WTC11 (cell line): ENCODE measurements around the gene COL27A1. TPM values are rescaled to one million over a fixed set of nuclear protein-coding genes. Genes with fewer than 3 reads are reported as not detected.

Source experiments
- ATAC-seq: fragments of 200-7000 bp; cut with Tn5 transposase; 2 replicates; pipeline ENCODE4 v1.10.0; 2021; ENCODE audit warnings: mild to moderate bottlenecking, moderate library complexity
- CTCF ChIA-PET: fragments of 300-600 bp; sonication (Branson Sonifier 250); formaldehyde crosslinking; loops from one replicate; lab custom pipeline; 2021; ENCODE audit warnings: antibody characterized with exemption; lab: Charles Lee
- POLR2A ChIA-PET: fragments of 350-600 bp; sonication (Branson Sonifier 250); formaldehyde crosslinking; loops from one replicate; lab custom pipeline; 2021; ENCODE audit warnings: antibody characterized with exemption; lab: Charles Lee
- DNase-seq: peaks from one replicate; pipeline ENCODE4 v3.0.0; 2021; ENCODE audit warnings: low spot score
- H3K27ac Mint-ChIP-seq: 2 replicates; pipeline ENCODE4 v1.8.0; 2021; ENCODE audit warnings: mixed read lengths
- H3K27me3 Mint-ChIP-seq: 2 replicates; pipeline ENCODE4 v1.8.0; 2021; ENCODE audit warnings: low read depth, mild to moderate bottlenecking, moderate library complexity, mixed read lengths
- H3K36me3 Mint-ChIP-seq: 2 replicates; pipeline ENCODE4 v1.8.0; 2021; ENCODE audit warnings: mixed read lengths
- H3K4me1 Mint-ChIP-seq: 2 replicates; pipeline ENCODE4 v1.8.0; 2022; ENCODE audit warnings: mixed read lengths
- H3K4me3 Mint-ChIP-seq: 2 replicates; pipeline ENCODE4 v1.8.0; 2021; ENCODE audit warnings: mild to moderate bottlenecking, moderate library complexity, mixed read lengths
- H3K9me3 Mint-ChIP-seq: 2 replicates; pipeline ENCODE4 v1.8.0; 2021; ENCODE audit warnings: mixed read lengths
- ATF2 ChIP-seq: sonication (generic); formaldehyde crosslinking; IDR thresholded peaks from 2 replicates; pipeline ENCODE4 v1.8.1; 2022; ENCODE audit warnings: low read depth, missing genetic modification reagents, borderline replicate concordance
- ATF6 ChIP-seq: sonication (generic); formaldehyde crosslinking; IDR thresholded peaks from 2 replicates; pipeline ENCODE4 v1.8.1; 2023; ENCODE audit warnings: mild to moderate bottlenecking, missing genetic modification reagents
- CREM ChIP-seq: sonication (generic); formaldehyde crosslinking; IDR thresholded peaks from 2 replicates; pipeline ENCODE4 v1.8.1; 2022; ENCODE audit warnings: mild to moderate bottlenecking, missing genetic modification reagents, moderate library complexity
- E2F5 ChIP-seq: sonication (generic); formaldehyde crosslinking; IDR thresholded peaks from 2 replicates; pipeline ENCODE4 v1.8.1; 2022; ENCODE audit warnings: mild to moderate bottlenecking, moderate library complexity, missing genetic modification reagents
- GTF2I ChIP-seq: fragments of 250-450 bp; sonication (Bioruptor Pico); conservative IDR thresholded peaks from 2 replicates; pipeline ENCODE4 v1.4.0; 2021; ENCODE audit warnings: mild to moderate bottlenecking
- HMGA2 ChIP-seq: fragments of 250-450 bp; sonication (Bioruptor Pico); IDR thresholded peaks from 2 replicates; pipeline ENCODE4 v1.4.0; 2021; ENCODE audit warnings: mild to moderate bottlenecking, moderate library complexity
- IRF2 ChIP-seq: sonication (generic); formaldehyde crosslinking; IDR thresholded peaks from 2 replicates; pipeline ENCODE4 v1.8.0; 2022; ENCODE audit warnings: low read depth, missing genetic modification reagents, borderline replicate concordance
- NFATC4 ChIP-seq: fragments of 250-450 bp; sonication (Bioruptor Pico); IDR thresholded peaks from 2 replicates; pipeline ENCODE4 v1.9.0; 2021; ENCODE audit warnings: mild to moderate bottlenecking
- PRRX2 ChIP-seq: fragments of 250-450 bp; sonication (Bioruptor Pico); IDR thresholded peaks from 2 replicates; pipeline ENCODE4 v1.8.0; 2021; ENCODE audit warnings: mild to moderate bottlenecking
- SP1 ChIP-seq: sonication (generic); formaldehyde crosslinking; conservative IDR thresholded peaks from 2 replicates; pipeline ENCODE4 v1.8.1; 2022; ENCODE audit warnings: missing genetic modification reagents
- TCF7 ChIP-seq: sonication (generic); formaldehyde crosslinking; IDR thresholded peaks from 2 replicates; pipeline ENCODE4 v1.8.0; 2022; ENCODE audit warnings: mild to moderate bottlenecking, low read depth, missing genetic modification reagents, moderate library complexity
- USF1 ChIP-seq: sonication (generic); formaldehyde crosslinking; IDR thresholded peaks from 2 replicates; pipeline ENCODE4 v1.8.0; 2022; ENCODE audit warnings: mild to moderate bottlenecking, missing genetic modification reagents
- USF2 ChIP-seq: sonication (generic); formaldehyde crosslinking; IDR thresholded peaks from 2 replicates; pipeline ENCODE4 v1.8.1; 2023; ENCODE audit warnings: mild to moderate bottlenecking, missing genetic modification reagents, moderate library complexity
- ZNF138 ChIP-seq: sonication (generic); formaldehyde crosslinking; conservative IDR thresholded peaks from 2 replicates; pipeline ENCODE4 v1.8.1; 2022; ENCODE audit warnings: mild to moderate bottlenecking, moderate library complexity, missing genetic modification reagents
- ZNF219 ChIP-seq: sonication (generic); formaldehyde crosslinking; IDR thresholded peaks from 2 replicates; pipeline ENCODE4 v1.8.0; 2023; ENCODE audit warnings: missing genetic modification reagents, mild to moderate bottlenecking, borderline replicate concordance
- ZNF281 ChIP-seq: sonication (generic); formaldehyde crosslinking; IDR thresholded peaks from 2 replicates; pipeline ENCODE4 v1.8.0; 2023; ENCODE audit warnings: mild to moderate bottlenecking, missing genetic modification reagents
- ZNF396 ChIP-seq: fragments of 250-450 bp; sonication (Bioruptor Pico); IDR thresholded peaks from 2 replicates; pipeline ENCODE4 v1.8.0; 2021; ENCODE audit warnings: mild to moderate bottlenecking, moderate library complexity, borderline replicate concordance
- total RNA-seq: library from RNA; stranded (reverse); gene quantifications from 3 replicates; pipeline ENCODE4 v1.2.3, GENCODE V29; 2021

The COL27A1 gene
- total RNA-seq, 1 experiment from 2014 or later: 47.5 TPM

- Mint-ChIP-seq H3K27ac (no peak overlapping the region), H3K27me3 (no peaks in the 10 kb centered on the region), H3K9me3 (no peaks in the 10 kb centered on the region), H3K4me3 (no peak overlapping the region), H3K36me3 (peaks cover 8% of the 10 kb centered on the region; the same call in 1 of the 2 replicates), H3K4me1 (peaks cover 11% of the 10 kb centered on the region)
- ChIA-PET CTCF (interaction anchor here (0.7 to 1.1 kb wide), 2 partner anchors 47 to 94 kb away, joined by 3 to 4 read pairs; partner anchors contain the start of gene COL27A1), POLR2A (no interaction called here)
- no peak for DNase-seq
- TF ChIP-seq IRF2 (CRISPR knock-in tag) (no peak), ZNF138 (CRISPR knock-in tag) (no peak), CREM (CRISPR knock-in tag) (no peak), ATF6 (CRISPR knock-in tag) (no peak)
- ATAC-seq: no peak
These were observed 47.1 kb downstream of the COL27A1 start for GRCh38 chr9:114202396-114202795.

GRCh38 chr9:114202849-114203248 lies 47.5 kb downstream of the COL27A1 start:
- Mint-ChIP-seq H3K27ac (no peak overlapping the region), H3K4me3 (no peak overlapping the region), H3K36me3 (peaks cover 8% of the 10 kb centered on the region; the same call in 1 of the 2 replicates)
- ATAC-seq: no peak
- DNase-seq: no peak
- TF ChIP-seq USF2 (CRISPR knock-in tag) (no peak), PRRX2 (CRISPR knock-in tag) (no peak), USF1 (CRISPR knock-in tag) (no peak), NFATC4 (CRISPR knock-in tag) (no peak), ZNF219 (CRISPR knock-in tag) (no peak), HMGA2 (CRISPR knock-in tag) (no peak), IRF2 (CRISPR knock-in tag) (no peak), TCF7 (CRISPR knock-in tag) (no peak), E2F5 (CRISPR knock-in tag) (no peak)
- TF ChIP-seq, all 79 proteins: peak for 0
- Mint-ChIP-seq H3K4me1 (peaks cover 11% of the 10 kb centered on the region), H3K27me3 (no peaks in the 10 kb centered on the region), H3K9me3 (no peaks in the 10 kb centered on the region)
- POLR2A ChIA-PET: no interaction called here
- CTCF ChIA-PET: no interaction called here

GRCh38 chr9:114203410-114204140 lies 48.2 kb downstream of the COL27A1 start:
- TF ChIP-seq ZNF281 (CRISPR knock-in tag) (no peak), ATF2 (no peak), GTF2I (no peak), SP1 (no peak), ZNF396 (CRISPR knock-in tag) (no peak)
- POLR2A ChIA-PET: no interaction called here
- Mint-ChIP-seq H3K27me3 (no peaks in the 10 kb centered on the region), H3K27ac (no peak overlapping the region), H3K4me1 (peaks cover 9% of the 10 kb centered on the region), H3K9me3 (no peaks in the 10 kb centered on the region), H3K4me3 (no peak overlapping the region), H3K36me3 (peaks cover 8% of the 10 kb centered on the region; the same call in 1 of the 2 replicates)
- CTCF ChIA-PET: interaction anchor here (0.6 to 1.2 kb wide), 3 partner anchors 87 to 121 kb away, joined by 3 read pairs; no protein-coding TSS in a partner anchor
- ATAC-seq (no peak), DNase-seq (no peak)
